ENCODE results near the gene FYB1.

The FYB1 gene

GRCh38 chr5:39207345-39208045 lies 11.9 kb downstream of the FYB1 start:
- Histone ChIP-seq H3K4me3 (replicated peaks; ENCODE audit: insufficient read depth, low read length) (no peak overlapping the region), H3K27ac (replicated peaks) (no peak overlapping the region)
- TF ChIP-seq POLR2AphosphoS5 (IDR thresholded peaks at IDR 0.05; ENCODE audit: low read depth) (no peak), SPI1 (IDR thresholded peaks at IDR 0.05; ENCODE audit: borderline replicate concordance, low read depth) (no peak), CTCF (IDR thresholded peaks at IDR 0.05; ENCODE audit: insufficient read depth, low read length) (no peak), REST (IDR thresholded peaks at IDR 0.05; ENCODE audit: insufficient replicate concordance, low read depth) (no peak), GABPA (IDR thresholded peaks at IDR 0.05; ENCODE audit: low read depth) (no peak)

GRCh38 chr5:39206630-39207321 lies 12.6 kb downstream of the FYB1 start:
- H3K27ac ChIP-seq (replicated peaks), result no peak overlapping the region
- no peak overlapping the region for H3K4me3 ChIP-seq (replicated peaks; ENCODE audit: insufficient read depth, low read length)
- DNase-seq (ENCODE audit: low read depth in 1 of 2, low spot score in 1 of 2), result no peak
- TF ChIP-seq REST (IDR thresholded peaks at IDR 0.05; ENCODE audit: insufficient replicate concordance, low read depth) (no peak), POLR2AphosphoS5 (IDR thresholded peaks at IDR 0.05; ENCODE audit: low read depth) (no peak), SPI1 (IDR thresholded peaks at IDR 0.05; ENCODE audit: borderline replicate concordance, low read depth) (no peak), CTCF (IDR thresholded peaks at IDR 0.05; ENCODE audit: insufficient read depth, low read length) (no peak), GABPA (IDR thresholded peaks at IDR 0.05; ENCODE audit: low read depth) (no peak)
- no peaks in the 10 kb centered on the region for H3K27me3 ChIP-seq (ENCODE audit: insufficient read depth, poor library complexity, severe bottlenecking)

More at GRCh38 chr5:39207345-39208045, 11.9 kb downstream of the FYB1 start:
- no peak for DNase-seq (ENCODE audit: low read depth in 1 of 2, low spot score in 1 of 2)
- H3K27me3 ChIP-seq (ENCODE audit: insufficient read depth, poor library complexity, severe bottlenecking), result no peaks in the 10 kb centered on the region

- no peak for TF ChIP-seq CTCF (IDR thresholded peaks at IDR 0.05; ENCODE audit: insufficient read depth, low read length)
- no peak for TF ChIP-seq POLR2AphosphoS5 (IDR thresholded peaks at IDR 0.05; ENCODE audit: low read depth)
- TF ChIP-seq GABPA (IDR thresholded peaks at IDR 0.05; ENCODE audit: low read depth), result no peak
- no peak for TF ChIP-seq SPI1 (IDR thresholded peaks at IDR 0.05; ENCODE audit: borderline replicate concordance, low read depth)
- TF ChIP-seq REST (IDR thresholded peaks at IDR 0.05; ENCODE audit: insufficient replicate concordance, low read depth), result no peak
- Histone ChIP-seq H3K4me3 (replicated peaks; ENCODE audit: insufficient read depth, low read length) (no peak overlapping the region), H3K27me3 (ENCODE audit: insufficient read depth, poor library complexity, severe bottlenecking) (no peaks in the 10 kb centered on the region), H3K27ac (replicated peaks) (no peak overlapping the region)
- DNase-seq (ENCODE audit: low read depth in 1 of 2, low spot score in 1 of 2), result no peak
Measured at GRCh38 chr5:39205550-39205949, 13.8 kb downstream of the FYB1 start.

Measured in HL-60 (cell line).